CD8-positive, alpha-beta memory T cell (primary cell): ENCODE measurements around the gene GBF1. TPM values are rescaled to one million over a fixed set of nuclear protein-coding genes. Genes with fewer than 3 reads are reported as not detected.

Experiments used
- CTCF ChIA-PET: fragments of 350-600 bp; sonication (Branson Sonifier 250); formaldehyde crosslinking; loops from one replicate; lab custom pipeline; 2021; ENCODE audit warnings: antibody characterized with exemption; lab: Charles Lee
- POLR2A ChIA-PET: fragments of 350-600 bp; sonication (Branson Sonifier 250); formaldehyde crosslinking; loops from one replicate; lab custom pipeline; 2021; ENCODE audit warnings: antibody characterized with exemption; lab: Charles Lee
- DNase-seq, 5 donors: peaks; one replicate each; pipeline versions ENCODE4 v3.0.0 to v3.0.0-alpha.2; 2020 to 2022; ENCODE audit warnings: mixed read lengths in 1 of 5
- H3K27ac ChIP-seq: one replicate; pipeline ENCODE4 v1.7.0; 2013; ENCODE audit warnings: low read depth, mild to moderate bottlenecking, low read length, moderate library complexity
- H3K27me3 ChIP-seq: 2 replicates; pipeline ENCODE4 v1.7.0; 2013; ENCODE audit warnings: low read length, mild to moderate bottlenecking; ENCODE audit not compliant: insufficient read depth, poor library complexity, severe bottlenecking
- H3K36me3 ChIP-seq: 2 replicates; pipeline ENCODE4 v1.7.0; 2013; ENCODE audit warnings: mild to moderate bottlenecking, low read length, moderate library complexity; ENCODE audit not compliant: insufficient read depth
- H3K4me1 ChIP-seq: 2 replicates; pipeline ENCODE4 v1.7.0; 2013; ENCODE audit warnings: mild to moderate bottlenecking, low read length, moderate library complexity; ENCODE audit not compliant: insufficient read depth
- H3K4me3 ChIP-seq: 2 replicates; pipeline ENCODE4 v1.7.0; 2013; ENCODE audit warnings: mild to moderate bottlenecking, low read length
- H3K9me3 ChIP-seq: 2 replicates; pipeline ENCODE4 v1.7.0; 2013; ENCODE audit warnings: mild to moderate bottlenecking, low read length
- H3K27ac Mint-ChIP-seq, 8 donors: one replicate each; pipeline ENCODE4 v1.8.0; 2020 to 2021; ENCODE audit warnings: mixed read lengths in 8 of 8, mild to moderate bottlenecking in 6 of 8, inconsistent platforms in 3 of 8, moderate library complexity in 3 of 8
- H3K27me3 Mint-ChIP-seq, 2 donors: one replicate each; pipeline ENCODE4 v1.8.0; 2020 to 2021; ENCODE audit warnings: mixed read lengths in 2 of 2, mild to moderate bottlenecking in 1 of 2, moderate library complexity in 1 of 2
- H3K36me3 Mint-ChIP-seq, 3 donors: one replicate each; pipeline ENCODE4 v1.8.0; 2020 to 2021; ENCODE audit warnings: mixed read lengths in 3 of 3, inconsistent platforms in 1 of 3, mild to moderate bottlenecking in 1 of 3
- H3K4me1 Mint-ChIP-seq, 3 donors: one replicate each; pipeline ENCODE4 v1.8.0; 2020 to 2021; ENCODE audit warnings: mixed read lengths in 3 of 3, inconsistent platforms in 1 of 3, mild to moderate bottlenecking in 1 of 3
- H3K4me3 Mint-ChIP-seq, 7 donors: one replicate each; pipeline ENCODE4 v1.8.0; 2020 to 2021; ENCODE audit warnings: mixed read lengths in 7 of 7, mild to moderate bottlenecking in 6 of 7, moderate library complexity in 4 of 7, inconsistent platforms in 2 of 7
- H3K9me3 Mint-ChIP-seq, 5 donors: one replicate each; pipeline ENCODE4 v1.8.0; 2020 to 2022; ENCODE audit warnings: mixed read lengths in 5 of 5, mild to moderate bottlenecking in 3 of 5, moderate library complexity in 2 of 5, inconsistent platforms in 1 of 5
- polyA plus RNA-seq: library from polyadenylated mRNA; unstranded; fragments of 300-500 nt; fragmentation: Illumina TruSeq; gene quantifications from one replicate; pipeline ENCODE4 v1.2.3, GENCODE V29; 2021
- total RNA-seq, 2 experiments: library from RNA; stranded (reverse); gene quantifications; one replicate each; pipeline ENCODE4 v1.2.3, GENCODE V29; 2021

GBF1 gene
- total and polyA plus RNA-seq, 3 experiments from 2014 or later: 21.6 to 39.2 (median 38.7) TPM

DNA sequence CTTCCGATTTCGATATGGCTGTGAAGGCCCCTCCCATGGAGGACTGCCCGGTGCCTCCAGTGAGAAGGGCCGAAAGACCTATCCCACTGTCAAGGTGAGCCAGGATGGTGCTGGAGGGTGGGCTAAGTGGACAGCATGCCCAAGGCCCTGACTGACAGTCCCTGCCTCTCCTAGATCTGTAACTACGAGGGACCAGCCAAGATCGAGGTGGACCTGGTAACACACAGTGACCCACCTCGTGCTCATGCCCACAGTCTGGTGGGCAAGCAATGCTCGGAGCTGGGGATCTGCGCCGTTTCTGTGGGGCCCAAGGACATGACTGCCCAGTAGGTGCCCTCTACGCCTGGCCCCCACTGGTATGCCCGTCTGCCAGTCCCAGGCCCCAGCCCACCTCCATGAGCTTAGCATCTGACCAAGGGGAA lies 151.4 kb downstream of the GBF1 start:
- Histone ChIP-seq H3K27me3 (no peaks in the 10 kb centered on the region), H3K4me3 (peak overlapping the region; percentile 100), H3K9me3 (no peaks in the 10 kb centered on the region), H3K4me1 (peaks cover 38% of the 10 kb centered on the region), H3K27ac (peak overlapping the region; percentile 100), H3K36me3 (peaks cover 8% of the 10 kb centered on the region)
- H3K27me3 Mint-ChIP-seq: peaks cover 0 to 8% of the 10 kb centered on the region in 2 donors
- H3K4me1 Mint-ChIP-seq: peaks cover 35 to 54% (median 37%) of the 10 kb centered on the region in 3 donors
- no peaks in the 10 kb centered on the region for H3K9me3 Mint-ChIP-seq
- CTCF ChIA-PET: interaction anchor here (1.3 to 5.9 kb wide), 7 partner anchors 16 to 245 kb away, joined by 3 to 64 read pairs (median 25); partner anchors contain the start of genes C10orf95 and FBXL15
- POLR2A ChIA-PET: interaction anchor here (1.1 to 4.0 kb wide), 3 partner anchors 24 to 166 kb away, joined by 3 to 30 read pairs (median 12); partner anchors contain the start of genes C10orf95 and FBXL15
- peak overlapping the region; percentile 89 to 97 (median 96) for H3K4me3 Mint-ChIP-seq
- DNase-seq: no peak
- H3K27ac Mint-ChIP-seq: peak overlapping the region; percentile 98 to 100 (median 100)
- H3K36me3 Mint-ChIP-seq: peaks cover 0 to 60% (median 0%) of the 10 kb centered on the region in 3 donors

DNA sequence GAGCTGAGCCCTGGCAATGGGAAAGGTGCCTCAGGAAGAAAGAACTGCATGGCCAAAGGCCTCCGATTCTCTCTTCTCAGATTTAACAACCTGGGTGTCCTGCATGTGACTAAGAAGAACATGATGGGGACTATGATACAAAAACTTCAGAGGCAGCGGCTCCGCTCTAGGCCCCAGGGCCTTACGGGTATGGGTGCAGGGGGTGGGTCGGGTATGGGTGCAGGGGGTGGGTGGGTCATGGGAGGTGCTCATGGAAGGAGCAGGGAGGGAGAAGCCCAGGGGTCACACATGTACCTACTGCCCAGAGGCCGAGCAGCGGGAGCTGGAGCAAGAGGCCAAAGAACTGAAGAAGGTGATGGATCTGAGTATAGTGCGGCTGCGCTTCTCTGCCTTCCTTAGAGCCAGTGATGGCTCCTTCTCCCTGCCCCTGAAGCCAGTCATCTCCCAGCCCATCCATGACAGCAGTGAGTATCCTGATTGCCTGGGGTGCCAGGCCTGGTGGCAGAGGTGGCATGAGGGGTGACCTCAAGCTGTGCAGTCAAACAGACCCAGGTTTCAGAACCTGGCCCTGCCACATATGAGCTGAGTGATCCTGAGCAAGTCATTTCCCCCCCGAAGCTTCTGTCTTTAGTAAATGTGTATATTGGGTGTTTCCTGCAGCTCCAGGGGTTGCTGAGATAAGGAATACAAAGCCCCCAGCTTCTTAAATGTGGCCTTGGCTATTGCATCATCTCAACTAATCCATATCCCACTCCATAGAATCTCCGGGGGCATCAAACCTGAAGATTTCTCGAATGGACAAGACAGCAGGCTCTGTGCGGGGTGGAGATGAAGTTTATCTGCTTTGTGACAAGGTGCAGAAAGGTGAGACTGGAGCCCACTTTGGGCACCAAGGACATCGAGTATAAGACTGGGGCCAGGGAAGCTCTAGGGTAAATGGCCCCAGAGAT lies 152.2 kb downstream of the GBF1 start:
- POLR2A ChIA-PET: interaction anchor here (0.9 to 1.1 kb wide), 2 partner anchors 54 to 92 kb away, joined by 3 to 7 read pairs; partner anchors contain the start of gene C10orf95
- CTCF ChIA-PET: interaction anchor here (0.7 to 5.9 kb wide), 13 partner anchors 12 to 246 kb away, joined by 3 to 64 read pairs (median 20); partner anchors contain the start of genes C10orf95, CUEDC2 and FBXL15
- H3K4me1 Mint-ChIP-seq: peaks cover 35 to 54% (median 36%) of the 10 kb centered on the region in 3 donors
- H3K27ac Mint-ChIP-seq: peak overlapping the region; percentile 98 to 100 (median 100)
- no peak for DNase-seq
- H3K27ac ChIP-seq: no peak overlapping the region
- H3K36me3 Mint-ChIP-seq: peaks cover 0 to 66% (median 0%) of the 10 kb centered on the region in 3 donors
- H3K4me1 ChIP-seq: peaks cover 38% of the 10 kb centered on the region
- H3K9me3 ChIP-seq: no peaks in the 10 kb centered on the region
- H3K4me3 Mint-ChIP-seq: peak overlapping the region; percentile 89 to 97 (median 96)
- no peaks in the 10 kb centered on the region for H3K27me3 ChIP-seq
- peaks cover 0 to 8% of the 10 kb centered on the region in 2 donors for H3K27me3 Mint-ChIP-seq
- no peak overlapping the region for H3K4me3 ChIP-seq
- H3K36me3 ChIP-seq: peaks cover 8% of the 10 kb centered on the region
- no peaks in the 10 kb centered on the region for H3K9me3 Mint-ChIP-seq

DNA sequence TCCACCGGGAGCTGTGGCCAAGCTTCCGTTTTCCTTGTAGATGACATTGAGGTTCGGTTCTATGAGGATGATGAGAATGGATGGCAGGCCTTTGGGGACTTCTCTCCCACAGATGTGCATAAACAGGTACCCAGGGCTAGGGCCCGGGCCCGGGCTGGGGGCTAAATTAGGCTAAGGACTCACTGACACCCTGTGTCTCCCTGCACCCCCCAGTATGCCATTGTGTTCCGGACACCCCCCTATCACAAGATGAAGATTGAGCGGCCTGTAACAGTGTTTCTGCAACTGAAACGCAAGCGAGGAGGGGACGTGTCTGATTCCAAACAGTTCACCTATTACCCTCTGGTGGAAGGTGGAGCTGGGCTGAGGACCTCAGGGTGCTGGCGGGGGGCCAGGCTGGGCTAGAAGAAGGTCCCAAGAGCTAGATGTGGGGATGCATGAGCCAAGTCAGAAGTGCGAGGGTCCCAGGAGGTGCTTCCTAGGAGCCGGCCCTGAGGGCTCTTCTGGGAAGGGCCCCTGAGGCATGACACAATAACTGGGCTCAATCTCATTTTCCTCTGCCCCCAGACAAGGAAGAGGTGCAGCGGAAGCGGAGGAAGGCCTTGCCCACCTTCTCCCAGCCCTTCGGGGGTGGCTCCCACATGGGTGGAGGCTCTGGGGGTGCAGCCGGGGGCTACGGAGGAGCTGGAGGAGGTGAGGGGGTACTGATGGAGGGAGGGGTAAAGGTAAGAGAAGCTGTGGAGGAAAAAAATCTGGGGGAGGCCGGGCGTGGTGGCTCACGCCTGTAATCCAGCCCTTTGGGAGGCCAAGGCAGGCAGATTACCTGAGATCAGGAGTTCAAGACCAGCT lies 153.1 kb downstream of the GBF1 start:
- DNase-seq: no peak
- peaks cover 37% of the 10 kb centered on the region for H3K4me1 ChIP-seq
- H3K27ac ChIP-seq: no peak overlapping the region
- ChIA-PET CTCF (interaction anchor here (0.7 to 5.9 kb wide), 30 partner anchors 9 to 257 kb away, joined by 3 to 64 read pairs (median 7); partner anchors contain the start of genes C10orf95, CUEDC2, ELOVL3 and FBXL15), POLR2A (interaction anchor here (0.6 to 1.8 kb wide), 8 partner anchors 11 to 996 kb away, joined by 3 to 8 read pairs (median 5); no protein-coding TSS in a partner anchor)
- H3K36me3 Mint-ChIP-seq: peaks cover 0 to 68% (median 0%) of the 10 kb centered on the region in 3 donors
- H3K27ac Mint-ChIP-seq: peak overlapping the region; percentile 65 to 100 (median 99)
- no peaks in the 10 kb centered on the region for H3K9me3 Mint-ChIP-seq
- H3K36me3 ChIP-seq: peaks cover 8% of the 10 kb centered on the region
- no peaks in the 10 kb centered on the region for H3K27me3 ChIP-seq
- H3K4me3 ChIP-seq: no peak overlapping the region
- peaks cover 0 to 8% of the 10 kb centered on the region in 2 donors for H3K27me3 Mint-ChIP-seq
- no peaks in the 10 kb centered on the region for H3K9me3 ChIP-seq
- H3K4me1 Mint-ChIP-seq: peaks cover 29 to 48% (median 31%) of the 10 kb centered on the region in 3 donors
- H3K4me3 Mint-ChIP-seq: peak overlapping the region; percentile 43 to 97 (median 73)

DNA sequence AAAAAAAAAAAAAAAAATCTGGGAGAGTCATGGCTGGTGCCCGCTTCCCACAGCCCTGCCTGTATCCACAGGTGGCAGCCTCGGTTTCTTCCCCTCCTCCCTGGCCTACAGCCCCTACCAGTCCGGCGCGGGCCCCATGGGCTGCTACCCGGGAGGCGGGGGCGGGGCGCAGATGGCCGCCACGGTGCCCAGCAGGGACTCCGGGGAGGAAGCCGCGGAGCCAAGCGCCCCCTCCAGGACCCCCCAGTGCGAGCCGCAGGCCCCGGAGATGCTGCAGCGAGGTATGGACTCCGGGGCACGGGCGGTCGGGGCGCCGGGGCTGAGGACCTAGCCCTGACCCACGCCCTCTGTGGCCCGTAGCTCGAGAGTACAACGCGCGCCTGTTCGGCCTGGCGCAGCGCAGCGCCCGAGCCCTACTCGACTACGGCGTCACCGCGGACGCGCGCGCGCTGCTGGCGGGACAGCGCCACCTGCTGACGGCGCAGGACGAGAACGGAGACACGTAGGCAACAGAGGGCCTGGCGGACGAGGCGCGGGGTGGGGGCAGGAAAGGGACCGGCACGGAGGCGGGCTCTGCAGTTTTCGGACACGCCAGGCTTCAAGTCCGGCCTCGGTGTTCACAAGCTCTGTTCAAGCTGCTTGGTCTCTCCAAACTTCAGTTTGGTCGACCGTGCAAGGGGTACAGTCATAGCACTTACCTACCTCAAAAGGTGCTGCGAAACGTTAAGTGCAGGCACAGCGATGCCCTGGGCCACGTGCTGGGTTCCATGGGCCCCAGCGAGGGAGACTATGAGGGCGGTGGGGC lies 154.1 kb downstream of the GBF1 start:
- peaks cover 0 to 68% (median 0%) of the 10 kb centered on the region in 3 donors for H3K36me3 Mint-ChIP-seq
- H3K4me1 Mint-ChIP-seq: peaks cover 24 to 48% (median 28%) of the 10 kb centered on the region in 3 donors

DNA sequence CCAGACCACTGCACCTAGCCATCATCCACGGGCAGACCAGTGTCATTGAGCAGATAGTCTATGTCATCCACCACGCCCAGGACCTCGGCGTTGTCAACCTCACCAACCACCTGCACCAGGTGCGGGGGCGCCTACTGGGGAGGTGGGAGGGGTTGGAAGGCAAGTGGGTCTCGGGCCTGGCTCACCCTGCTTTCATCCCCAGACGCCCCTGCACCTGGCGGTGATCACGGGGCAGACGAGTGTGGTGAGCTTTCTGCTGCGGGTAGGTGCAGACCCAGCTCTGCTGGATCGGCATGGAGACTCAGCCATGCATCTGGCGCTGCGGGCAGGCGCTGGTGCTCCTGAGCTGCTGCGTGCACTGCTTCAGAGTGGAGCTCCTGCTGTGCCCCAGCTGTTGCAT lies 154.7 kb downstream of the GBF1 start:
- POLR2A ChIA-PET: interaction anchor here (0.8 to 1.8 kb wide), 4 partner anchors 10 to 169 kb away, joined by 3 to 8 read pairs (median 6); partner anchors contain the start of gene CUEDC2
- Mint-ChIP-seq H3K4me1 (peaks cover 24 to 48% (median 25%) of the 10 kb centered on the region in 3 donors), H3K27me3 (no peaks in the 10 kb centered on the region), H3K9me3 (no peaks in the 10 kb centered on the region), H3K36me3 (peaks cover 0 to 63% (median 0%) of the 10 kb centered on the region in 3 donors), H3K4me3 (peak overlapping the region in 2 of 7 donors; percentile 75 to 76), H3K27ac (peak overlapping the region in 6 of 8 donors; percentile 62 to 100 (median 88))
- peaks cover 33% of the 10 kb centered on the region for H3K4me1 ChIP-seq
- DNase-seq: no peak
- no peaks in the 10 kb centered on the region for H3K27me3 ChIP-seq
- CTCF ChIA-PET: interaction anchor here (0.7 to 5.9 kb wide), 23 partner anchors 7 to 255 kb away, joined by 3 to 64 read pairs (median 8); partner anchors contain the start of genes C10orf95, CUEDC2, ELOVL3 and FBXL15
- H3K4me3 ChIP-seq: no peak overlapping the region
- H3K9me3 ChIP-seq: no peaks in the 10 kb centered on the region
- peaks cover 8% of the 10 kb centered on the region for H3K36me3 ChIP-seq
- H3K27ac ChIP-seq: no peak overlapping the region

More for the DNA sequence above, 154.1 kb downstream of the GBF1 start:
- POLR2A ChIA-PET: interaction anchor here (0.6 to 1.8 kb wide), 9 partner anchors 10 to 997 kb away, joined by 3 to 8 read pairs (median 5); partner anchors contain the start of gene CUEDC2
- Mint-ChIP-seq H3K27me3 (peaks cover 0 to 5% of the 10 kb centered on the region in 2 donors), H3K9me3 (no peaks in the 10 kb centered on the region), H3K4me3 (peak overlapping the region; percentile 70 to 97 (median 76)), H3K27ac (peak overlapping the region; percentile 65 to 100 (median 99))
- Histone ChIP-seq H3K9me3 (no peaks in the 10 kb centered on the region), H3K4me3 (peak overlapping the region; percentile 28), H3K36me3 (peaks cover 8% of the 10 kb centered on the region), H3K27ac (peak overlapping the region; percentile 61), H3K4me1 (peaks cover 33% of the 10 kb centered on the region), H3K27me3 (no peaks in the 10 kb centered on the region)
- peak; percentile 82 to 90 (median 87) for DNase-seq
- CTCF ChIA-PET: interaction anchor here (0.8 to 5.9 kb wide), 36 partner anchors 8 to 256 kb away, joined by 3 to 64 read pairs (median 6); partner anchors contain the start of genes C10orf95, CUEDC2, ELOVL3 and FBXL15

DNA sequence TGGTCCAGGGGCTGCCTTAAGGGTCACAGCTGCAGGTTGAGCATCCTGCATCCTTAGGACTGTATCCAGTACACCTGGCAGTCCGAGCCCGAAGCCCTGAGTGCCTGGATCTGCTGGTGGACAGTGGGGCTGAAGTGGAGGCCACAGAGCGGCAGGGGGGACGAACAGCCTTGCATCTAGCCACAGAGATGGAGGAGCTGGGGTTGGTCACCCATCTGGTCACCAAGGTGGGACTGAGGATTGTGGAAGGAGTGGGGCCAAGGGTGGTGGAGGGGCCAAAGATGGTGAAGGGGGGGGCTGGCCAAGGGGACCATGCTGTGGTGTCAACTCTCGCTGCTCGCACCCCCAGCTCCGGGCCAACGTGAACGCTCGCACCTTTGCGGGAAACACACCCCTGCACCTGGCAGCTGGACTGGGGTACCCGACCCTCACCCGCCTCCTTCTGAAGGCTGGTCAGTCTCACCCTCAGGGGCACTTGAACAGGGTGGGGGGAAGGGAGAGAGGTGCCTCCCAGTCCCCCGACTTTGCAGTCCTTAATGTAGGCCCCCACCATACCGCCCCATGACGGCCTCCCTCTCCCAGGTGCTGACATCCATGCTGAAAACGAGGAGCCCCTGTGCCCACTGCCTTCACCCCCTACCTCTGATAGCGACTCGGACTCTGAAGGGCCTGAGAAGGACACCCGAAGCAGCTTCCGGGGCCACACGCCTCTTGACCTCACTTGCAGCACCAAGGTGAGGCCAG lies 155.4 kb downstream of the GBF1 start:
- Histone ChIP-seq H3K4me1 (peaks cover 33% of the 10 kb centered on the region), H3K27ac (no peak overlapping the region), H3K4me3 (no peak overlapping the region), H3K36me3 (peaks cover 8% of the 10 kb centered on the region), H3K27me3 (no peaks in the 10 kb centered on the region), H3K9me3 (no peaks in the 10 kb centered on the region)
- peak overlapping the region in 1 of 7 donors; percentile 48 for H3K4me3 Mint-ChIP-seq
- ChIA-PET CTCF (interaction anchor here (0.7 to 5.9 kb wide), 11 partner anchors 9 to 245 kb away, joined by 3 to 64 read pairs (median 7); partner anchors contain the start of genes C10orf95, CUEDC2 and SUFU), POLR2A (interaction anchor here (1.8 kb wide), 1 partner anchor 9 kb away, joined by 7 read pairs; no protein-coding TSS in a partner anchor)
- H3K27ac Mint-ChIP-seq: peak overlapping the region in 6 of 8 donors; percentile 23 to 84 (median 68)
- H3K9me3 Mint-ChIP-seq: no peaks in the 10 kb centered on the region
- peaks cover 24 to 45% (median 25%) of the 10 kb centered on the region in 3 donors for H3K4me1 Mint-ChIP-seq
- H3K27me3 Mint-ChIP-seq: no peaks in the 10 kb centered on the region
- DNase-seq: peak in 1 of 5 donors; percentile 45
- H3K36me3 Mint-ChIP-seq: peaks cover 0 to 60% (median 0%) of the 10 kb centered on the region in 3 donors
